ENCODE measurements around the gene PALS1. TPM values are rescaled to one million over a fixed set of nuclear protein-coding genes. Genes with fewer than 3 reads are reported as not detected.

Gene PALS1
- polyA plus RNA-seq, 1 donor from 2014 or later, result 8.3 TPM

- Histone ChIP-seq H3K36me3 (ENCODE audit: insufficient read depth, low read length) (no peaks in the 10 kb centered on the region), H3K4me2 (ENCODE audit: low read length) (no peak overlapping the region), H3K4me3 (ENCODE audit: low read length) (no peak overlapping the region), H3K27ac (ENCODE audit: low read length) (no peak overlapping the region), H2AFZ (ENCODE audit: low read depth, low read length) (no peak overlapping the region), H3K9ac (ENCODE audit: low read length) (no peak overlapping the region), H3F3A (ENCODE audit: insufficient read depth, low read length, poor library complexity, severe bottlenecking) (no peaks in the 10 kb centered on the region), H4K20me1 (ENCODE audit: insufficient read depth) (no peaks in the 10 kb centered on the region), H3K27me3 (ENCODE audit: insufficient read depth, low read depth, low read length) (no peaks in the 10 kb centered on the region), H3K9me2 (ENCODE audit: insufficient read depth, low read length) (no peaks in the 10 kb centered on the region), H3K9me3 (ENCODE audit: low read length) (no peaks in the 10 kb centered on the region), H3K79me2 (replicated peaks; ENCODE audit: insufficient read depth, low read length) (peaks cover 31% of the 10 kb centered on the region)
- no peak for TF ChIP-seq TAF1 (IDR thresholded peaks at IDR 0.05; ENCODE audit: low read depth)
- TF ChIP-seq MXI1 (conservative IDR thresholded peaks at IDR 0.05; ENCODE audit: poor library complexity, severe bottlenecking), result no peak
Measured at GRCh38 chr14:67263499-67264149, 22.4 kb downstream of the PALS1 start.

GRCh38 chr14:67265131-67265530 is 23.9 kb downstream of the PALS1 start:
- TF ChIP-seq EP300 (conservative IDR thresholded peaks at IDR 0.05; ENCODE audit: poor library complexity, severe bottlenecking), result no peak
- Histone ChIP-seq H3K36me3 (ENCODE audit: insufficient read depth, low read length) (no peaks in the 10 kb centered on the region), H3K9ac (ENCODE audit: low read length) (no peak overlapping the region), H3K27me3 (ENCODE audit: insufficient read depth, low read depth, low read length) (no peaks in the 10 kb centered on the region), H3K9me2 (ENCODE audit: insufficient read depth, low read length) (no peaks in the 10 kb centered on the region), H3K4me3 (ENCODE audit: low read length) (no peak overlapping the region), H3K79me2 (replicated peaks; ENCODE audit: insufficient read depth, low read length) (peaks cover 31% of the 10 kb centered on the region), H3F3A (ENCODE audit: insufficient read depth, low read length, poor library complexity, severe bottlenecking) (peaks cover 6% of the 10 kb centered on the region), H4K20me1 (ENCODE audit: insufficient read depth) (no peaks in the 10 kb centered on the region), H2AFZ (ENCODE audit: low read depth, low read length) (no peak overlapping the region), H3K27ac (ENCODE audit: low read length) (no peak overlapping the region), H3K4me2 (ENCODE audit: low read length) (no peak overlapping the region), H3K9me3 (ENCODE audit: low read length) (no peaks in the 10 kb centered on the region)

GRCh38 chr14:67267576-67268328 is 26.5 kb downstream of the PALS1 start:
- no peaks in the 10 kb centered on the region for H3K9me3 ChIP-seq (ENCODE audit: low read length)
- H3K4me3 ChIP-seq (ENCODE audit: low read length), result peak overlapping the region; percentile 60
- peak overlapping the region; percentile 94 for H3K4me2 ChIP-seq (ENCODE audit: low read length)

More at GRCh38 chr14:67267576-67268328, 26.5 kb downstream of the PALS1 start:
- Histone ChIP-seq H3K27me3 (ENCODE audit: insufficient read depth, low read depth, low read length) (no peaks in the 10 kb centered on the region), H3K9me2 (ENCODE audit: insufficient read depth, low read length) (no peaks in the 10 kb centered on the region), H3F3A (ENCODE audit: insufficient read depth, low read length, poor library complexity, severe bottlenecking) (peaks cover 12% of the 10 kb centered on the region), H2AFZ (ENCODE audit: low read depth, low read length) (peak overlapping the region; percentile 67), H3K9ac (ENCODE audit: low read length) (peak overlapping the region; percentile 57), H3K79me2 (replicated peaks; ENCODE audit: insufficient read depth, low read length) (peaks cover 25% of the 10 kb centered on the region), H4K20me1 (ENCODE audit: insufficient read depth) (no peaks in the 10 kb centered on the region), H3K27ac (ENCODE audit: low read length) (peak overlapping the region; percentile 86), H3K36me3 (ENCODE audit: insufficient read depth, low read length) (no peaks in the 10 kb centered on the region)
- no peak for TF ChIP-seq EZH2 (IDR thresholded peaks at IDR 0.05; ENCODE audit: borderline replicate concordance, insufficient read depth, low read length, poor library complexity, severe bottlenecking)
- TF ChIP-seq RAD21 (conservative IDR thresholded peaks at IDR 0.05), result no peak
- TF ChIP-seq SMC3 (conservative IDR thresholded peaks at IDR 0.05; ENCODE audit: poor library complexity), result no peak
- no peak for TF ChIP-seq EP300 (conservative IDR thresholded peaks at IDR 0.05; ENCODE audit: poor library complexity, severe bottlenecking)
- no peak for TF ChIP-seq CTCF (IDR thresholded peaks at IDR 0.05; ENCODE audit: poor library complexity, severe bottlenecking)
